Heart left ventricle (tissue), 13 donors: ENCODE data around the gene JAG1.

Experiments used
- CTCF ChIP-seq, 12 donors: fragments of 200-600 bp; sonication (generic) in 4 of 12; IDR thresholded peaks; one replicate each; pipeline versions ENCODE4 v1.5.0 to v1.8.0; 2018 to 2022; ENCODE audit warnings: antibody characterized with exemption in 12 of 12, mild to moderate bottlenecking in 5 of 12
- POLR2A ChIP-seq, 2 donors: fragments of 450-650 bp; IDR thresholded peaks; one replicate each; pipeline ENCODE4 v1.6.1; 2017; ENCODE audit warnings: antibody characterized with exemption in 2 of 2, mild to moderate bottlenecking in 2 of 2, moderate library complexity in 2 of 2
- donor health status: ischemic (EF 13 %, LVEDD 7.1; RV severe dilation, severe dysfunction).
- donor health status: DM: no; HTN: yes; CAD: no.
- donor health status: DM: no; HTN: no; CAD: no.
- donor health status: ischemic (EF 25% LVEDD 6.9; RV normal size, moderate dysfunction).
- donor health status: ischemic (EF 25% LVEDD 5.7; RV mildly dilated, moderate dysfunction).
- donor health status: ischemic (EF 35%, LVEDD 5.7; RV mildly dilated, moderate dysfunction).
- donor health status: nonischemic (EF 11% LVEDD 7.7; RV severe dilation, severe dysfunction).
- donor health status: DM: yes; HTN: yes; CAD: no.
- donor health status: PGD.
- donor health status: ischemic (EF 29% LVEDD 5.4; RV normal size, mild dysfunction).
- donor health status: nonischemic (EF 23%, LVEDD 6.1; RV moderate dilation, normal function).

- TF ChIP-seq CTCF (IDR thresholded peaks at IDR 0.05) (no peak), POLR2A (IDR thresholded peaks at IDR 0.05) (no peak)
Observed at GRCh38 chr20:10687895-10688294, 14.1 kb upstream of the JAG1 start.
